Endothelial cell of umbilical vein (primary cell): ENCODE data around the gene CCDC80. TPM values are rescaled to one million over a fixed set of nuclear protein-coding genes. Genes with fewer than 3 reads are reported as not detected.
A peak's percentile ranks its signal among the peaks of the same experiment; 100 is the strongest.

Source experiments
- BruUV-seq: library from RNA; stranded (reverse); fragments of 400-500 nt; replicated peaks from 2 replicates; lab custom pipeline; 2021; lab: Mats Ljungman, UMichigan
- CTCF ChIA-PET: fragments of 300-600, 350-600 bp; sonication (Branson Sonifier 250); formaldehyde crosslinking; loops from one replicate; lab custom pipeline; 2021; ENCODE audit warnings: antibody characterized with exemption, inconsistent platforms; lab: Charles Lee
- POLR2A ChIA-PET: fragments of 300-600, 350-600 bp; sonication (Branson Sonifier 250); formaldehyde crosslinking; loops from one replicate; lab custom pipeline; 2021; ENCODE audit warnings: antibody characterized with exemption, inconsistent platforms; lab: Charles Lee
- DNase-seq: peaks from one replicate; pipeline ENCODE4 v3.0.0-alpha.2; 2011; ENCODE audit warnings: low read depth, low spot score
- FAIRE-seq: peaks from 2 replicates; lab custom pipeline; 2011; peaks lifted over from hg19 to GRCh38; lab: Jason Lieb, UNC
- H2AFZ ChIP-seq: 2 replicates; pipeline ENCODE4 v1.6.0; 2012; ENCODE audit warnings: low read depth, low read length, control low read depth, inconsistent platforms
- H3K27ac ChIP-seq: 2 replicates; pipeline ENCODE4 v1.5.1; 2011; ENCODE audit warnings: low read depth, mild to moderate bottlenecking, control low read depth, low read length, moderate library complexity; ENCODE audit not compliant: insufficient read depth
- H3K27me3 ChIP-seq, 2 experiments: 2 replicates each; pipeline versions ENCODE4 v1.6.0 to v1.6.1; 2011; ENCODE audit warnings: low read length in 2 of 2, mixed read lengths in 1 of 2; ENCODE audit not compliant: control insufficient read depth in 2 of 2, insufficient read depth in 2 of 2
- H3K36me3 ChIP-seq, 2 experiments: 2 replicates in 1 of 2; 3 replicates in 1 of 2; pipeline ENCODE4 v1.5.1; 2011; ENCODE audit warnings: low read length in 2 of 2, mild to moderate bottlenecking in 1 of 2, moderate library complexity in 1 of 2; ENCODE audit not compliant: control insufficient read depth in 2 of 2, insufficient read depth in 2 of 2; ENCODE audit errors: extremely low read depth in 1 of 2
- H3K4me1 ChIP-seq: 3 replicates; pipeline ENCODE4 v1.5.1; 2011; ENCODE audit warnings: mild to moderate bottlenecking, low read length; ENCODE audit not compliant: control insufficient read depth, insufficient read depth; ENCODE audit errors: extremely low read depth
- H3K4me2 ChIP-seq: 2 replicates; pipeline ENCODE4 v1.6.1; 2011; ENCODE audit warnings: low read length, control low read depth, mixed read lengths; ENCODE audit not compliant: insufficient read depth
- H3K4me3 ChIP-seq, 3 experiments: fragments of 200-600 bp in 1 of 3; sonication (generic), shearing (Covaris generic) in 1 of 3; replicated peaks in 1 of 3; 2 replicates each; pipeline ENCODE4 v1.5.1; 2011 to 2016; ENCODE audit warnings: control low read depth in 3 of 3, low read length in 3 of 3, mild to moderate bottlenecking in 2 of 3, inconsistent platforms in 1 of 3, low read depth in 1 of 3, moderate library complexity in 1 of 3; ENCODE audit not compliant: insufficient read depth in 1 of 3
- H3K79me2 ChIP-seq: 2 replicates; pipeline ENCODE4 v1.6.0; 2012; ENCODE audit warnings: low read length, inconsistent platforms; ENCODE audit not compliant: control insufficient read depth, insufficient read depth
- H3K9ac ChIP-seq: replicated peaks from 2 replicates; pipeline ENCODE3; 2011; ENCODE audit warnings: low read length, control low read depth; ENCODE audit not compliant: insufficient read depth; ENCODE audit errors: extremely low read depth
- H3K9me1 ChIP-seq: replicated peaks from 3 replicates; pipeline ENCODE4 v1.6.0; 2011; ENCODE audit warnings: mild to moderate bottlenecking, low read length; ENCODE audit not compliant: control insufficient read depth, insufficient read depth; ENCODE audit errors: extremely low read depth
- H3K9me3 ChIP-seq: replicated peaks from 2 replicates; pipeline ENCODE4 v1.5.1; 2012; ENCODE audit warnings: low read length, inconsistent platforms; ENCODE audit not compliant: control insufficient read depth, insufficient read depth
- H4K20me1 ChIP-seq: replicated peaks from 2 replicates; pipeline ENCODE3; 2011; ENCODE audit warnings: mild to moderate bottlenecking, low read length; ENCODE audit not compliant: control insufficient read depth, insufficient read depth; ENCODE audit errors: extremely low read depth
- CTCF ChIP-seq, 2 donors: IDR thresholded peaks; 1 replicate in 1 of 2; 2 replicates in 1 of 2; pipeline ENCODE4 v1.5.1; 2011; ENCODE audit warnings: low read length in 2 of 2, mild to moderate bottlenecking in 2 of 2, moderate library complexity in 2 of 2, control low read depth in 1 of 2, inconsistent platforms in 1 of 2, low read depth in 1 of 2; ENCODE audit not compliant: insufficient read depth in 1 of 2; ENCODE audit errors: extremely low read depth in 1 of 2
- EZH2 ChIP-seq: IDR thresholded peaks from 2 replicates; pipeline ENCODE4 v1.6.1; 2012; ENCODE audit warnings: borderline replicate concordance, low read depth, mild to moderate bottlenecking, moderate library complexity, low read length, inconsistent platforms; ENCODE audit not compliant: severe bottlenecking
- FOS ChIP-seq: IDR thresholded peaks from 2 replicates; pipeline ENCODE4 v1.6.1; 2011; ENCODE audit warnings: mild to moderate bottlenecking, low read length, moderate library complexity, borderline replicate concordance; ENCODE audit not compliant: insufficient read depth
- GATA2 ChIP-seq: IDR thresholded peaks from 2 replicates; pipeline ENCODE4 v1.7.0; 2011; ENCODE audit warnings: low read depth, mild to moderate bottlenecking, moderate library complexity, mixed read lengths, low read length; ENCODE audit not compliant: insufficient read length, insufficient read depth
- JUN ChIP-seq: IDR thresholded peaks from 2 replicates; pipeline ENCODE4 v1.6.1; 2011; ENCODE audit warnings: borderline replicate concordance, low read depth; ENCODE audit not compliant: insufficient read length, insufficient read depth
- MYC ChIP-seq: IDR thresholded peaks from one replicate; pipeline ENCODE4 v1.6.1; 2011; ENCODE audit warnings: mild to moderate bottlenecking, low read depth, low read length
- POLR2A ChIP-seq: IDR thresholded peaks from 2 replicates; pipeline ENCODE4 v1.6.1; 2012; ENCODE audit warnings: low read depth, mild to moderate bottlenecking, control low read depth, low read length
- POLR2AphosphoS5 ChIP-seq: IDR thresholded peaks from 2 replicates; pipeline ENCODE4 v1.6.1; 2012; ENCODE audit warnings: low read depth, mild to moderate bottlenecking, control low read depth, low read length, moderate library complexity; ENCODE audit not compliant: insufficient read depth
- dilution Hi-C: fragments of 300-500 bp; cut with MboI; formaldehyde crosslinking; loops from one replicate; pipeline ENCODE4 v1.15.0; 2019; ENCODE audit warnings: low sequenced_read_pairs; ENCODE audit not compliant: extremely low pct_ligation_motif_present
- intact Hi-C: fragments of 100-400 bp; cut with micrococcal nuclease; formaldehyde crosslinking; loops from one replicate; pipeline ENCODE4 v1.10.0; 2022
- polyA plus RNA-seq, 4 experiments: library from polyadenylated mRNA; depleted of rRNA in 3 of 4; stranded (reverse) in 3 of 4; unstranded in 1 of 4; fragments of >200 nt; gene quantifications; 2 replicates each; pipeline versions ENCODE4 v1.2.1 to v1.2.3, GENCODE V29; 2011 to 2012; ENCODE audit warnings: missing spikeins in 1 of 4
- total RNA-seq: library from RNA; stranded (reverse); gene quantifications from 2 replicates; pipeline ENCODE4 v1.2.3, GENCODE V29; 2021
- TF ChIP-seq, protein P1 (sequence below): IDR thresholded peaks from 2 replicates; pipeline ENCODE4 v1.6.1; 2011; ENCODE audit not compliant: insufficient read depth, insufficient read length

CCDC80 gene
- total and polyA plus RNA-seq, 2 donors (not counting 3 experiments of a cell fraction or from before 2014, with no cell fraction given): 28.4 to 77.2 TPM

DNA sequence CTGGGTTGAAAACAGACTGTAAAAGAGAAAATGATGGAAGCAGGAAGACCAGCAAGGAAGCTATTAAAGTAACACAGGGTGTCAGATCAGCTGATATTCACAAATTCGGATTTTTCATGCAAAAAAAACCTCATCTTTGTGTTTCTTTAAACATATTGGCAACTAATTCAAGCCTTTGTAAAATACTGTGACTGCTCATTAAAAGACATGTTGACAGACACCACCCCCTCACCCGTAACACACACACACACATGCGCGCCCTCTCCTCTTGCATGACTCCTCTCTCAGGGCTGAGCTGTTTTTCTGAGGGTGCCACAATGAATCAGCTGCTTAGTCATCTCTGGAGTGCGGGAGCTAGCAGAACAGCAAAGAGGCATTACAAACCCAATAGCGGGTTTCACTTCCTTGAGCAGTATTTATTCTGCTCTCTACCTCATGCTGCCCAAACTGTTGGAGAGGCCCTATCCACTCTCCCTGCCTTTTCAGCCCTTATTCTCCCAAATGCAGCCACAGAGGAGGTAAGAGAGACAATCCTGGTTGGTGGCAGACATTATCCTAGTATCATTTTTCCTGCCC, 35.8 kb upstream of the CCDC80 start:
- Histone ChIP-seq H2AFZ (peak overlapping the region; percentile 88), H3K27ac (peak overlapping the region; percentile 15), H4K20me1 (no peaks in the 10 kb centered on the region), H3K4me2 (peak overlapping the region; percentile 80), H3K4me1 (peaks cover 12% of the 10 kb centered on the region), H3K9ac (peak overlapping the region; percentile 12), H3K9me3 (no peaks in the 10 kb centered on the region), H3K36me3 (no peaks in the 10 kb centered on the region), H3K4me3 (no peak overlapping the region), H3K9me1 (no peaks in the 10 kb centered on the region), H3K79me2 (no peaks in the 10 kb centered on the region), H3K27me3 (no peaks in the 10 kb centered on the region)
- FAIRE-seq (peak; percentile 98), DNase-seq (peak; percentile 90)
- peak; percentile 50 for TF ChIP-seq POLR2AphosphoS5
- TF ChIP-seq, protein P1, sequence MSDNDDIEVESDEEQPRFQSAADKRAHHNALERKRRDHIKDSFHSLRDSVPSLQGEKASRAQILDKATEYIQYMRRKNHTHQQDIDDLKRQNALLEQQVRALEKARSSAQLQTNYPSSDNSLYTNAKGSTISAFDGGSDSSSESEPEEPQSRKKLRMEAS: no peak
- no peak for TF ChIP-seq CTCF (IDR thresholded peaks at IDR 0.05; ENCODE audit: extremely low read depth in 1 of 2, insufficient read depth in 1 of 2, low read depth in 1 of 2, low read length in 2 of 2)
- no peak for TF ChIP-seq POLR2A
- TF ChIP-seq JUN: peak; percentile 74
- no peak for TF ChIP-seq MYC
- TF ChIP-seq EZH2: no peak
- peak; percentile 99 for TF ChIP-seq FOS
- no peak for TF ChIP-seq GATA2
- intact Hi-C loops: loop anchor here (2.0 kb wide), 1 partner anchor 22 kb away; no protein-coding TSS in a partner anchor
- no TSS peak for BruUV-seq
- dilution Hi-C loops: no loop called here
- POLR2A ChIA-PET: interaction anchor here (1.3 kb wide), 1 partner anchor 35 kb away, joined by 4 read pairs; no protein-coding TSS in a partner anchor
- CTCF ChIA-PET: interaction anchor here (0.6 to 1.6 kb wide), 13 partner anchors 9 to 304 kb away, joined by 3 to 8 read pairs (median 4); no protein-coding TSS in a partner anchor
